AG09319 (cell line): ENCODE results near the gene PLA2G12A.

Source experiments
- DNase-seq: peaks from one replicate; pipeline ENCODE4 v3.0.0-alpha.2; 2010; ENCODE audit warnings: low read depth; ENCODE audit errors: extremely low read depth
- CTCF ChIP-seq: IDR thresholded peaks from 2 replicates; pipeline ENCODE4 v1.5.1; 2011; ENCODE audit warnings: low read depth, mild to moderate bottlenecking, inconsistent platforms, low read length, moderate library complexity

PLA2G12A gene

GRCh38 chr4:109675843-109676242 lies 54.0 kb downstream of the PLA2G12A start:
- no peak for TF ChIP-seq CTCF

GRCh38 chr4:109675181-109675580 lies 54.7 kb downstream of the PLA2G12A start:
- no peak for TF ChIP-seq CTCF
- no peak for DNase-seq

More at GRCh38 chr4:109675843-109676242, 54.0 kb downstream of the PLA2G12A start:
- no peak for DNase-seq

- no peak for DNase-seq
- no peak for TF ChIP-seq CTCF
These were observed 56.6 kb downstream of the PLA2G12A start for GRCh38 chr4:109673303-109673702.

- no peak for TF ChIP-seq CTCF
- no peak for DNase-seq
These were observed 57.5 kb downstream of the PLA2G12A start for GRCh38 chr4:109672169-109672930.

- no peak for DNase-seq
- no peak for TF ChIP-seq CTCF
These were observed 58.5 kb downstream of the PLA2G12A start for GRCh38 chr4:109671350-109671749.

- no peak for TF ChIP-seq CTCF
- DNase-seq: no peak
These were observed 63.9 kb downstream of the PLA2G12A start for GRCh38 chr4:109665783-109666485.

- no peak for DNase-seq
- no peak for TF ChIP-seq CTCF
These were observed 67.1 kb downstream of the PLA2G12A start for GRCh38 chr4:109662771-109663170.
